Nephron progenitor cell (in vitro differentiated cells): ENCODE measurements around the gene SEC14L1.
"Not testable (repeated sequence)": the region's sequence is repeated elsewhere in the genome, so short reads cannot be mapped to it uniquely, and the experiment has no call there.

Experiments used
- DNase-seq: peaks from one replicate; pipeline ENCODE4 v3.0.0; 2021
- H3K27ac Mint-ChIP-seq: 2 replicates; pipeline ENCODE4 v1.8.0; 2021; ENCODE audit warnings: mild to moderate bottlenecking, moderate library complexity, mixed read lengths
- H3K27me3 Mint-ChIP-seq: 2 replicates; pipeline ENCODE4 v1.8.0; 2021; ENCODE audit warnings: mild to moderate bottlenecking, low read depth, mixed read lengths; ENCODE audit not compliant: poor library complexity
- H3K36me3 Mint-ChIP-seq: 2 replicates; pipeline ENCODE4 v1.8.0; 2021; ENCODE audit warnings: low read depth, mixed read lengths
- H3K4me1 Mint-ChIP-seq: 2 replicates; pipeline ENCODE4 v1.8.0; 2021; ENCODE audit warnings: mixed read lengths
- H3K4me3 Mint-ChIP-seq: 2 replicates; pipeline ENCODE4 v1.8.0; 2021; ENCODE audit warnings: mild to moderate bottlenecking, moderate library complexity, mixed read lengths
- H3K9me3 Mint-ChIP-seq: 2 replicates; pipeline ENCODE4 v1.8.0; 2021; ENCODE audit warnings: mild to moderate bottlenecking, moderate library complexity, mixed read lengths
- CTCF ChIP-seq: fragments of 200-600 bp; sonication (generic); IDR thresholded peaks from 2 replicates; pipeline ENCODE4 v1.5.0; 2021; ENCODE audit warnings: antibody characterized with exemption

SEC14L1 gene

GRCh38 chr17:77132411-77133086 is 8.2 kb upstream of the SEC14L1 start:
- DNase-seq, result no peak
- peaks cover 12% of the 10 kb centered on the region for H3K9me3 Mint-ChIP-seq
- TF ChIP-seq CTCF, result no peak
- peaks cover 4% of the 10 kb centered on the region for H3K36me3 Mint-ChIP-seq
- peaks cover 12% of the 10 kb centered on the region for H3K27me3 Mint-ChIP-seq
- H3K27ac Mint-ChIP-seq, result peak overlapping the region; percentile 45
- H3K4me1 Mint-ChIP-seq, result peaks cover 74% of the 10 kb centered on the region
- H3K4me3 Mint-ChIP-seq, result no peak overlapping the region

GRCh38 chr17:77133087-77133638 is 7.6 kb upstream of the SEC14L1 start:
- H3K36me3 Mint-ChIP-seq, result peaks cover 10% of the 10 kb centered on the region
- peak overlapping the region; percentile 45 for H3K27ac Mint-ChIP-seq
- peaks cover 12% of the 10 kb centered on the region for H3K27me3 Mint-ChIP-seq
- peaks cover 18% of the 10 kb centered on the region for H3K9me3 Mint-ChIP-seq
- H3K4me1 Mint-ChIP-seq, result peaks cover 74% of the 10 kb centered on the region
- no peak for TF ChIP-seq CTCF
- no peak overlapping the region for H3K4me3 Mint-ChIP-seq
- DNase-seq, result peak; percentile 14

GRCh38 chr17:77136420-77136767 is 4.4 kb upstream of the SEC14L1 start:
- no peak for TF ChIP-seq CTCF
- H3K4me1 Mint-ChIP-seq, result peaks cover 53% of the 10 kb centered on the region
- H3K9me3 Mint-ChIP-seq, result peaks cover 33% of the 10 kb centered on the region
- no peak overlapping the region for H3K4me3 Mint-ChIP-seq
- H3K27ac Mint-ChIP-seq, result no peak overlapping the region
- H3K36me3 Mint-ChIP-seq, result peaks cover 10% of the 10 kb centered on the region
- peaks cover 12% of the 10 kb centered on the region for H3K27me3 Mint-ChIP-seq
- DNase-seq, result no peak

GRCh38 chr17:77137111-77137510 is 3.7 kb upstream of the SEC14L1 start:
- Mint-ChIP-seq H3K27ac (no peak overlapping the region), H3K9me3 (peaks cover 33% of the 10 kb centered on the region), H3K36me3 (peaks cover 10% of the 10 kb centered on the region), H3K27me3 (peaks cover 15% of the 10 kb centered on the region), H3K4me1 (peaks cover 55% of the 10 kb centered on the region), H3K4me3 (no peak overlapping the region)
- DNase-seq, result no peak
- no peak for TF ChIP-seq CTCF

- peak overlapping the region; percentile 4 for H3K4me3 Mint-ChIP-seq
- not testable (repeated sequence) for H3K27ac Mint-ChIP-seq, DNase-seq
- peaks cover 15% of the 10 kb centered on the region for H3K36me3 Mint-ChIP-seq
- H3K27me3 Mint-ChIP-seq, result peaks cover 12% of the 10 kb centered on the region
- peaks cover 58% of the 10 kb centered on the region for H3K4me1 Mint-ChIP-seq
- peaks cover 33% of the 10 kb centered on the region for H3K9me3 Mint-ChIP-seq
These were observed 2.9 kb upstream of the SEC14L1 start for GRCh38 chr17:77137886-77138285.

GRCh38 chr17:77140166-77140877 is 447 bp upstream of the SEC14L1 start:
- no peak overlapping the region for H3K27ac Mint-ChIP-seq
- peaks cover 33% of the 10 kb centered on the region for H3K36me3 Mint-ChIP-seq
- peaks cover 6% of the 10 kb centered on the region for H3K27me3 Mint-ChIP-seq
- peaks cover 33% of the 10 kb centered on the region for H3K9me3 Mint-ChIP-seq
- peak; percentile 100 for DNase-seq
- H3K4me3 Mint-ChIP-seq, result peak overlapping the region; percentile 71
- H3K4me1 Mint-ChIP-seq, result peaks cover 59% of the 10 kb centered on the region
- no peak for TF ChIP-seq CTCF
